Measurements from ENCODE around the gene TFDP3.

TFDP3 gene, protein sequence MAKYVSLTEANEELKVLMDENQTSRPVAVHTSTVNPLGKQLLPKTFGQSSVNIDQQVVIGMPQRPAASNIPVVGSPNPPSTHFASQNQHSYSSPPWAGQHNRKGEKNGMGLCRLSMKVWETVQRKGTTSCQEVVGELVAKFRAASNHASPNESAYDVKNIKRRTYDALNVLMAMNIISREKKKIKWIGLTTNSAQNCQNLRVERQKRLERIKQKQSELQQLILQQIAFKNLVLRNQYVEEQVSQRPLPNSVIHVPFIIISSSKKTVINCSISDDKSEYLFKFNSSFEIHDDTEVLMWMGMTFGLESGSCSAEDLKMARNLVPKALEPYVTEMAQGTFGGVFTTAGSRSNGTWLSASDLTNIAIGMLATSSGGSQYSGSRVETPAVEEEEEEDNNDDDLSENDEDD

GRCh38 chrX:133218329-133218728, at the start of gene TFDP3:
TFDP3 (minus strand) TSS chrX:133218354; CDS start chrX:133218259, 95 bp downstream.
- no peak for DNase-seq

DNA sequence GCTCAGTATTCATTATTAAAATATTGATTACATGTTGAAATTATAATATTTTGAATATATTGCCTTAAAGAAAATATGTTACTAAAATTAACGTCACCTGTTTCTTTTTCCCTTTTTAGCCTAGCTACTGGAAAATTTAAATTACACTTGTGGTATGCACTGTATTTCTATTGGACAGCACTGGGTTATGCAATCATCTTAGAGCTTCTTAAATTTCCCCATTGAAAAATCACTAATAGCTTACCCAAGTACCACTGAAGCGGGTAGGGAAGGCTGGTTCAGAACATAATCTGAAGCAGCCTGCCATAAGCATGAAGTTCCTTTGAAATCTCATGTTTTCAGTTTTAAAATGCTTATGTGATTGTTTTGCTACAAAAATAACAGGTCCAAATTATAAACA, 49.5 kb upstream of the TFDP3 start:
- DNase-seq, result no peak

- no peak for DNase-seq
These were observed 47.2 kb upstream of the TFDP3 start for GRCh38 chrX:133265331-133265730.

DNA sequence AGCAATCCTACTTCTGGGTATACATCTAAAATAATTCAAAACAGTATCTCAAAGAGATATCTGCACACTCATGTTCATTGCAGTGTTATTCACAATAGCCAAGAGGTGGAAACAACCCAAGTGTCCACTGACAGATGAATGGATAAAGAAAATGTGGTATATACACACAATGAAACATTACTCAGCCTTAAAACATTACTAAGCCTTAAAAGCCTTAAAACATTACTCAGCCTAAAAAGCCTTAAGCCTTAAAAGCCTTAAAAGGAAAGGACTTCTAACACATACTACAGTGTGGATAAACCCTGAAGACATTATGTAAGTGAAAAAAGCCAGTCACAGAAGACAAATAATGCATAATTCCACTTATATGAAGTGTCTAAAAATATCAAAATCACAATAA, 40.3 kb upstream of the TFDP3 start:
- DNase-seq, result no peak

DNA sequence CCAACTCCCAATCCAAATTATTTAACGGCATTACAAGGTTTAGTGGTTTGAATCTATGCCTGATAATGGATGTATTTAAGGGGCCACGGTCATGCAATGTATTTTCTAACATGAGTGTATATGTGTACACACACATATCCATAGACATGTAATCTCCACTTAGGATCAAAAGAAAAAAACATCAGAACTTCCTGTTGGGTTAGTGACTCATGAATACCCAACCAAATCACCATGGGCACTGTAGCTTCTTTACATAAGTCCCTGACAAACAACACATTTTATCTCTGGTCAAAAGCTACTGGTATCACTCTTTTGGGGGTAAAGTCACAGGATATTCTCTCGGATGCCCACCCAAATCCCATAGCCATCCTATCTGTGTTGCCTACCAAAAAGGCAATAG, 36.5 kb upstream of the TFDP3 start:
- no peak for DNase-seq

GRCh38 chrX:133251204-133251603, 33.0 kb upstream of the TFDP3 start:
- DNase-seq, result no peak

DNA sequence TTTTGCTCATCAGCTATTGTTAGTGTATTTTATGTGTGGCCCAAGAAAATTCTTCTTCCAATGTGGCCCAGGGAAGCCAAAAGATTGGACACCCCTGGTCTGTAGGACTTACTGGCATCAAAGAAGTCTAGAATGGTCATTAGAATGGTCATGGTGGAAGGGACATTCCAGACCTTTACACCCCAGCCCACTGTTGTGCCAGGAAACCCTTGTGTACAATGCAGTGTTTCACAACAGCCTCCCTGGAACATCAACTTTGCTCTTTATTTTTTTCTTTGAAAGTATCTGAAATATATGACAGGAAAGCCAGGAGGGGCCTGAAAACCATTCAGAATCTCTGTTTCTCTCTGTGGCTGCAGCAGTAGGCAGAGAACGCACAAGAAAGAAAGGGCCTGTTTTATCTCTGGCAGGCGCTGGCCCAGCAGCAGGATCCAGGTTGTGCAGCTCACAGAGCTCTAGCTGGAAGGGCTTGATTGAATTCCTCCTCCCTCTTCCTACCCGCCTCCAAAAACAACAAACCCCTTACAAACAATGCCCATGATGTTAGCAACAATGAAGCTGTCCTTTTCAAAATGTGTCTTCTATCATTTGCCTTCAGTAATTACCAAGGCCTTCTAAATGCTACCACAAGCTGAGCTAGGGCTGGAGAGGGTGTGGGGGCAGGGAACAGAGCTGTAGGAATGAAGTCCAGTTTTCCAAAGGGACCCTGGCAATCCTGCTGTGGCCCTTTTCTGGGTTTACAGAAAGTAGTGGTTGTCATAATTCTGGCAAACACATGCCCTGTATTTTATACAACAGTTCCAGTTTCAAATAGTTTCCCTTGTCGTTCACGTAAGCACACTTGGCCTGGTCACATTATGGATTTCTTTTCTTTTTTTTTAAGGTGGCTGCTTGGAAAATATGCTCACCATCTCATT, 32.3 kb upstream of the TFDP3 start:
- no peak for DNase-seq

DNA sequence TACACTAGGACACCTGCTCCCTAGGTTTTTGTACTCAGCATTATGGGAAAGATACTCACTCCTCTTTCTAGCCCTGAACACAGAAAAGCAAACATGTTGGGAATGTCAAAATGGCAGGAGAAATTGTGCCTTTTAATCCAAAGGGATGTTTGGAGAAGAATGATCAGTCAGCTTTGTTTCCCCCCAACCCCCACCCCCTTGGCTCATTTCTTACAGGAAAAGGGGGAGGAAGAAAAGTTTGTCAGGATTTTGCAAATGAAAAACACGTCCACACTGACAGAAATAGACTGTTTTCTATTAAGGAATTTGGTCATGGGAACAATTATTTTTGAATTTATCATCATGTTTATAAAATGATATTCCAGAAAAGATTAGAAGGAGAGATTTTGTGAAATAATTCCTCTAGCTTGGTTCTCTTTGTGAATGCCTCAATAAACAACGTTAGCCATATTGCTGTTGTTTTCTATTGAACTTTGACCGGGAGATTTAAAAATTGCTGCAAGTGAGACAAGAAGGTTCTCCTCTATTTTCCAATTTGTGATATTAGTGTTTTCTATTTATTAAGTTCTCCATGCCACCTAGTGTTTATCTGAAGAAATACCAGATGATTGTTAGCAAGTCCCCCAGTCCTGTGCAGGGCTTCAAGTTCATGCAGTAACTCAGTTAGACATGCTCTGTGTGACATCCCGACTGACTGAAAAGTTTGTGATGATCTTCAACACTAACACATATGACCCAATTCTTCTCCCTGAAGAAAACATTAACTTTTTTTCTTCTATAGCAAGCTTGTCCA, 31.3 kb upstream of the TFDP3 start:
- DNase-seq, result no peak

- no peak for DNase-seq
These were observed 30.0 kb upstream of the TFDP3 start for GRCh38 chrX:133248177-133248576.

DNA sequence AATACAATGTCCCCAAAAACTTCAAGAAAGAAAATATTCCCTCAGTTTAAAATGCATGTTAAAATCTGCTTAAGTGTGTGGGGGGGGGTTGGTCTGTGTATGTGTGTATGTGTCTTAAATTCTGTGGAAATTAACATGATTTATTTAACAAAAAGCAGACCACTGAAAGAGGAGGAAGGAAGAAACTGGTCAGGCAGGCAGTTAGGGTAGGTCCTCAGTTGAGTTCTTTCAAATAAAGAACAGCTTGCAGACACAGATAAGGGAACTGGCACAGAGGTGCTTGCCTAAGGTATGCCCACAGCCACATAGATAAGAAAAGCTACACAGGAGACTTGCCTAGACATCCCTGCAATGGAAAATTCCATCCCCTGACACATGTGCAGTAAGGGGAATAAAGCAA, 28.8 kb upstream of the TFDP3 start:
- DNase-seq, result no peak

- no peak for DNase-seq
These were observed 17.7 kb upstream of the TFDP3 start for GRCh38 chrX:133235830-133236229.

GRCh38 chrX:133232331-133232730, 14.2 kb upstream of the TFDP3 start:
- no peak for DNase-seq

- no peak for DNase-seq
These were observed 11.2 kb upstream of the TFDP3 start for GRCh38 chrX:133229361-133229760.

DNA sequence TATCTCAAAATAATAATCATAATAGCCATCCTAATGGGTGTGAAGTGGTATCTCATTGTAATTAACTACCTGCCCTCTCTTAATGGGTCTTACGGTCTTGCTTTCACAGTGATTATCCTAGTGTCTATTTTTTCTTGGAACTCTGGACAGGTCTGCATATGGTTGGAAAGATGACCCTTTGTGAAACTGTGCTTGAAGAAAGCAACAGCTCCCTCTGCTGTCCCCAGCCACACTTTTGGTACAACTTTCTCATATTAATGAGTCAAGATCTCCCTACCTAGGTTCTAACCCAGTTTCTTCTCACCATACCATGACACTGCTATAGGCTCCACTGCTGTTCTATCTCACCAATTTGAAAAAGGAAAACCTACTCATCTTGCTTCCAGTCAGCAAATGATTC, 2.4 kb downstream of the TFDP3 start:
- DNase-seq, result no peak

DNA sequence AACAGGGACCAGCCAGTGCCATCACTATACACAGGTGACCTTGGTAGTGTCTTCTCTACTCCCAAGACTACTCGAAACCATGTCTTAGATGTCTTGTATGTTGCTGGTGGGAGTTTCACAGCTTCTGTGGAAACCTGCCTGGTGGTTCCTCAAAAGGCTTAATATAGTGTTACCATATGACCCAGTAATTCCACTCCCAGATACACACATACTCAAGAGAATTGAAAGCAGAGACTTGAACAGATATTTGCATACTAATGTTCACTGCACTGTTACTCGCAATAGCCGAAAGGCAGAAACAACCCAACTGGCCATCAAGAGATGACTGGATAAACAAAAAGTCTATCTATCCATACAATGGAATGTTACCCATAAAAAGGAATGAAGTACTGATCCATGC, 3.1 kb downstream of the TFDP3 start:
- no peak for DNase-seq

DNA sequence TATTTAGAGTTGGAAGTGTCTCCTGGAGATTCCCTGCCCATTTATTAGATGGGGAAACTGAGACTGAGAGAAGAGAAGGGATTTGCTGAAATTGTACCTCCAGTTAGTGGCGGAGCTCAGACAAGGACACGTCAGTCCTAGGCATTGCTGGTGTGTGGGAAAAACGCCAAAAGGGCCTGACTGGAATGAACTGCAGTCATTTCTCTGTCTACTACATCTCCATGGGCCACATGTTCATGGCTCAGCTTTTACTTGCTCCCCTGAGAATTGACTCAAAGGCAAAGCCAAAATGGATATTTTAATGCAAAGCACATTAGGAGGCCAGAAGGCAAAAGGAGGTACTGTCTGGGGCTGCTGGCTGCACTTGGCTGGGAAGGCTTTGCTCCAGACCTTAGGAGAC, 3.9 kb downstream of the TFDP3 start:
- DNase-seq, result no peak

DNA sequence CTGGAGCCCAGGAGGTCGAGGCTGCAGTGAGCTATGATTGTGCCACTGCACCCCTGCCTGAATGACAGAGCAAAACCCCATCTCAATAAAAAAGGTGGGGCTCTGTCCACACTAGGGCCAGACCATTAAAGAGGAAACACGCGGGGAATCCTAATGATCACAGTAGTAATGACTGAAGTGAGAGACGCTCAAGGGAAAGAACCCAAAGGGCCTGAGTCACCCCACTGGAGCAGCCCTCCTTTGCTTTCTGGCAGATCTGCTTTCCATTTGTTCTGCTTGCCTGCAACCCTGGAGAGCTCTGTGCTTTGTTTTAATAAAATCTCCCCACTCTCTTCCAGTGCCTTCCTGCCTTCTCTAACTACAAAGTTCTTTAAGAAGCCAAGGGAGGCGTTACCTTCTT, 5.0 kb downstream of the TFDP3 start:
- no peak for DNase-seq

DNA sequence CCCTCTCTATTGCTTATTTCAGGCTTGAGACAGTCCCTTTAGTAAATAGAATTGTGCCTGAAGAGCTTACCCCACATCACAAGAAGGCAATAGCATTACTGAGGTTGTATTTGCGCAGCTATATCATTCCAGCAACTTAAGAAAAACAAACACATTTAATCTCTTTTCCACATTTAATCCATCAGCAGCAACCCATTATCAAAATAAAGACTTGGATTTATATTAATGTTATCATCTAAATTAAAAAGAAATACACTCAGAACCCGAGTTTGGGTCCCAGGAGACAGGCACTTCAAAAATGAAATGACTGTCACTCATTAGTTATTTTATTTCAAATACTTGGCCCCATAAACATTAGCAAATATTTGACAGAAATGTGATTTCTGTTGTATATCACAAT, 10.4 kb downstream of the TFDP3 start:
- DNase-seq, result no peak

GRCh38 chrX:133191739-133192039, 26.5 kb downstream of the TFDP3 start:
- DNase-seq, result no peak

- no peak for DNase-seq
These were observed 27.0 kb downstream of the TFDP3 start for GRCh38 chrX:133190877-133191738.

GRCh38 chrX:133189195-133189594, 29.0 kb downstream of the TFDP3 start:
- DNase-seq, result no peak

DNA sequence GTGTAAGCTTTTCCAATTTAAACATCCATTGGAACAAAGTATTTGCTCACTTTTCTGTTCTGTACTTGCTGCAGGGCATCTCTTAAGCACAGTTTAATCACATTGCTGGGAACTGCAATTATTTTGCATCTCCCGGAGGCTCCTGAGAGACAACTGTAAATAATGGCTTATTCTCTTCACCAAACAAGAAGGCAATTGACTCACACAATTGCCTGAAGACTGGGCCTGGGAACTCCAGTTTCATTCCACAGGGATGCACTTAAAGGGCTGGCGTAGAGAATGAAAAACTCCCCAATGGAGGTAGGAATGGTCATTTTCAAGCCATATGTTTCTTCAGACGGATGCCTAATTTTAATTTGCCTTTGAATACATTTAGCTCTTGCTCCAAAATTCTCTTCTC, 29.5 kb downstream of the TFDP3 start:
- no peak for DNase-seq

DNA sequence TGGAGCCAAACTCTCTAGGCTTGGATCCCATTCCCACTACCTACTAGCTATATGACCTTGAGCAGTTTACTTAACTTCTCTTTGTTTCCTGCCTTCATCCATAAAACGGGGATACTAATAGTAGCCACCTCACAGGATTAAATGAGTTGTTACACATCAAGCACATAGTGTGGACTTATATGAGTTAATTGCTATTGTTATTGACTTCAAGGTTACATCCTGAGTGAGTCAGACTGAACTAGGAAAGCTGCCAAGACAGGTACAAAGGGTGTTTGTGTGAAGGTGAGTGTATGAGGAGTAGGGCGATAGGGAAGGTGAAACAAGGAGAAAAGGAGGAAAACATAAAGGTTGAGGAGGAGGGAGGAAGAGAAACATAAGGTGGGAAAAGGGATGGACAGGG, 32.2 kb downstream of the TFDP3 start:
- DNase-seq, result no peak

Measured in NCI-H774 (cell line).